ENCODE data around the gene CYP1A1. TPM values are rescaled to one million over a fixed set of nuclear protein-coding genes. Genes with fewer than 3 reads are reported as not detected.

Gene CYP1A1
- total and polyA plus RNA-seq, 2 donors: 0.09 to 0.11 TPM

DNA sequence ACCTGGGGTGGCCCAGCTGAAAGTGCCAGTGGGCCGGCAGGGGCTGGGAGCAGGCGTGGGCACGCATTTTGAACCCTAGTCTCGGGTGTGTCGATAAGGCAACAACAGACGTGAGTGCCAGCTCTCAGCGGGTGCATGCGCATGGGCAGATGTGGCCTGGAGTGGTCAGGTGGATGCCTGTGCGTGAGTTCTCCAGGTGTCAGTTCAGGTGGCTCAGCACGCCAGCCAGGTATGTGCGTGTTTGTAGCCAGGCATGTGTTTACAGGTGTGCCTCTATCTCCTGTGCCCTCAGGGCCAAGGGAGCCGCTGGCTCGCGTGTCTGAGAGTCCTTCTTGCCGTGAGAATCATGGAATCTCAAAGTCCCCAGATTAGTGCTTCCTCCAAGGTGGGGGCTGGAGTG lies 38.1 kb upstream of the CYP1A1 start:
- H3K27me3 ChIP-seq (ENCODE audit: control insufficient read depth in 2 of 2, insufficient read depth in 1 of 2, low read length in 1 of 2): peaks cover 0 to 3% of the 10 kb centered on the region in 2 donors
- H3K4me3 ChIP-seq (ENCODE audit: low read length in 2 of 2): no peak overlapping the region
- no peak for DNase-seq (ENCODE audit: low read depth in 6 of 9, low spot score in 9 of 9)
- no peaks in the 10 kb centered on the region for H3K9me3 ChIP-seq (ENCODE audit: control insufficient read depth in 2 of 2, insufficient read depth in 1 of 2, low read length in 1 of 2)
- 94% methylated on average over 15 of the region's 15 CpGs for WGBS
- no peaks in the 10 kb centered on the region for H3K36me3 ChIP-seq (ENCODE audit: control insufficient read depth in 2 of 2, insufficient read depth in 2 of 2, low read length in 1 of 2)
- H3K4me1 ChIP-seq (ENCODE audit: control insufficient read depth in 2 of 2, insufficient read depth in 2 of 2, low read length in 2 of 2): peaks cover 0 to 8% of the 10 kb centered on the region in 2 donors
- no peak overlapping the region for H3K27ac ChIP-seq (ENCODE audit: low read depth in 1 of 2, low read length in 1 of 2)

DNA sequence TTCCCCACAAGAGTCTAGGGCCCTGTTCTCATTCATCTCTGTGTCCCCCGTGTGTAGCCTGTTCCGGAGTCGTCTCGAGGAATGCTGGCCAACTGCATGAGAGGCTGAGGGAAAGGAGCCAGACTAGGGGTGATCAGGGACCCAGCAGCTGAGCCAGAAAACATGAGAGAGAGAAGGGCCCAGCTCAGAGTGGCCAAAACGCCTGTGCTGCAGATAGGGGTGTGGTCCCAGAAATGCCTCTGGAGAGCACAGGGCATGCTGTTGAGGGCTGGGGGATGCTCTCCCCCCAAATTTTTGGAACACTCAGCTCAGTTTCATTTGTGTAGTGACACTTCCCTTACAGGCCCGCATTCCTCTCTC lies 37.4 kb upstream of the CYP1A1 start:
- no peaks in the 10 kb centered on the region for H3K36me3 ChIP-seq (ENCODE audit: control insufficient read depth in 2 of 2, insufficient read depth in 2 of 2, low read length in 1 of 2)
- WGBS: 44% methylated on average over 6 of the region's 6 CpGs
- no peak for DNase-seq (ENCODE audit: low read depth in 6 of 9, low spot score in 9 of 9)
- no peak overlapping the region for H3K4me3 ChIP-seq (ENCODE audit: low read length in 2 of 2)
- no peaks in the 10 kb centered on the region for H3K9me3 ChIP-seq (ENCODE audit: control insufficient read depth in 2 of 2, insufficient read depth in 1 of 2, low read length in 1 of 2)
- no peak overlapping the region for H3K27ac ChIP-seq (ENCODE audit: low read depth in 1 of 2, low read length in 1 of 2)
- peaks cover 0 to 3% of the 10 kb centered on the region in 2 donors for H3K27me3 ChIP-seq (ENCODE audit: control insufficient read depth in 2 of 2, insufficient read depth in 1 of 2, low read length in 1 of 2)
- H3K4me1 ChIP-seq (ENCODE audit: control insufficient read depth in 2 of 2, insufficient read depth in 2 of 2, low read length in 2 of 2): peaks cover 0 to 8% of the 10 kb centered on the region in 2 donors

DNA sequence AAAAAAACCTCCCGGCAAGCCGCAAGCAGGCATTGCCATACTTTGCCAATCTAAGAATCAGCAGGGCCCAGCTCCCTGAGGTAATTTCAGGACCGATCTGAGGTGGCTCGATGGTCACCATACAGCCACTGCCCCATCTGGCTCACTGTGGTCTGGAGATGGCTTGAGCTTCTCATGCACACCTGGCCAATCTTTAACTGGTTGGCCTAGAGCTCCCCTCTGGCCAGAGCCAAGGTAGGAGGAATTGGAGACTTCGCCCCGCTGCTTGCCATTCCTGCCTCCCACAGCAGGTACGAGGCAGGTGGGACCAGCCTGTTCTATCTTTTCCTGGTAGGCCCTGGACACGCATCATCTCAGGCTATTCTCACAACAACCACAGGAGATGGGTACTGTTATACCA lies 33.4 kb upstream of the CYP1A1 start:
- Histone ChIP-seq H3K9me3 (ENCODE audit: control insufficient read depth in 2 of 2, insufficient read depth in 1 of 2, low read length in 1 of 2) (no peaks in the 10 kb centered on the region), H3K27me3 (ENCODE audit: control insufficient read depth in 2 of 2, insufficient read depth in 1 of 2, low read length in 1 of 2) (peaks cover 0 to 4% of the 10 kb centered on the region in 2 donors), H3K27ac (ENCODE audit: low read depth in 1 of 2, low read length in 1 of 2) (no peak overlapping the region), H3K4me3 (ENCODE audit: low read length in 2 of 2) (no peak overlapping the region), H3K4me1 (ENCODE audit: control insufficient read depth in 2 of 2, insufficient read depth in 2 of 2, low read length in 2 of 2) (peaks cover 0 to 8% of the 10 kb centered on the region in 2 donors), H3K36me3 (ENCODE audit: control insufficient read depth in 2 of 2, insufficient read depth in 2 of 2, low read length in 1 of 2) (no peaks in the 10 kb centered on the region)
- WGBS: 98% methylated on average over 8 of the region's 8 CpGs
- DNase-seq (ENCODE audit: low read depth in 6 of 9, low spot score in 9 of 9): no peak

DNA sequence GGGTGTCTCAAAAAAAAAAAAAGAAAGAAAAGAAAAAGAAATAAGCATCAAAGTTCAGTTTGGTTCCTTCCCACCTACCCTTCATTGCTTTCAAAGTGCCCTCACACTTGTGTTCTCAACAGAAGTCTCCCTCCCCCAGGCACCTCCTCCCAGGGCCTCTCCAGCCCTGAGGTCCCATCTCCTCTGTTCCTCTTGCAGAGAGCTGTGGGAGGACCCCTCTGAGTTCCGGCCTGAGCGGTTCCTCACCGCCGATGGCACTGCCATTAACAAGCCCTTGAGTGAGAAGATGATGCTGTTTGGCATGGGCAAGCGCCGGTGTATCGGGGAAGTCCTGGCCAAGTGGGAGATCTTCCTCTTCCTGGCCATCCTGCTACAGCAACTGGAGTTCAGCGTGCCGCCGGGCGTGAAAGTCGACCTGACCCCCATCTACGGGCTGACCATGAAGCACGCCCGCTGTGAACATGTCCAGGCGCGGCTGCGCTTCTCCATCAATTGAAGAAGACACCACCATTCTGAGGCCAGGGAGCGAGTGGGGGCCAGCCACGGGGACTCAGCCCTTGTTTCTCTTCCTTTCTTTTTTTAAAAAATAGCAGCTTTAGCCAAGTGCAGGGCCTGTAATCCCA lies 29.4 kb upstream of the CYP1A1 start:
- H3K27ac ChIP-seq (ENCODE audit: low read depth in 1 of 2, low read length in 1 of 2): no peak overlapping the region
- 92% methylated on average over 20 of the region's 20 CpGs for WGBS
- DNase-seq (ENCODE audit: low read depth in 6 of 9, low spot score in 9 of 9): no peak

DNA sequence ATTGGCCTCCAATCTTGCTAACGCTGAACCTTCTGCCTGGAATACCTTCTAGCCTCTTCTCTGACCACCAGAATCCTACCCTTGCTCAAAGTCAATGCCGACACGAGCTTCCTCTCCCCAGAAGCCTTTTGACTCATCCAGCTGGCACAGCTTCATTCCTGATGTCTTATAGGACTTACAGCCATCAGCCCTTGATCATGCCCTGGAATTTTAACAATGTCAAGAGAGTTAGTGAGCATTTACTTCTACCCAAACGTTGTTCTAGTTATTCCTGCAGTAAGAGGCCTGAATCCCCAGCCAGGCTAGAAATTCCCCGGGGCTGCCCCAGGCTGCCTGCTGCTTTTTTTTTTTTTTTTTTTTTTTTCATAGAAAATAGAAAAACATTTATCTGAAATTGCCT lies 27.2 kb upstream of the CYP1A1 start:
- WGBS: 90% methylated on average over 5 of the region's 5 CpGs
- peaks cover 0 to 4% of the 10 kb centered on the region in 2 donors for H3K27me3 ChIP-seq (ENCODE audit: control insufficient read depth in 2 of 2, insufficient read depth in 1 of 2, low read length in 1 of 2)
- no peak overlapping the region for H3K4me3 ChIP-seq (ENCODE audit: low read length in 2 of 2)
- H3K4me1 ChIP-seq (ENCODE audit: control insufficient read depth in 2 of 2, insufficient read depth in 2 of 2, low read length in 2 of 2): no peaks in the 10 kb centered on the region
- H3K36me3 ChIP-seq (ENCODE audit: control insufficient read depth in 2 of 2, insufficient read depth in 2 of 2, low read length in 1 of 2): no peaks in the 10 kb centered on the region
- H3K9me3 ChIP-seq (ENCODE audit: control insufficient read depth in 2 of 2, insufficient read depth in 1 of 2, low read length in 1 of 2): no peaks in the 10 kb centered on the region
- H3K27ac ChIP-seq (ENCODE audit: low read depth in 1 of 2, low read length in 1 of 2): no peak overlapping the region
- DNase-seq (ENCODE audit: low read depth in 6 of 9, low spot score in 9 of 9): no peak

More for the DNA sequence above, 29.4 kb upstream of the CYP1A1 start:
- H3K4me1 ChIP-seq (ENCODE audit: control insufficient read depth in 2 of 2, insufficient read depth in 2 of 2, low read length in 2 of 2): no peaks in the 10 kb centered on the region
- peaks cover 0 to 4% of the 10 kb centered on the region in 2 donors for H3K27me3 ChIP-seq (ENCODE audit: control insufficient read depth in 2 of 2, insufficient read depth in 1 of 2, low read length in 1 of 2)
- no peaks in the 10 kb centered on the region for H3K9me3 ChIP-seq (ENCODE audit: control insufficient read depth in 2 of 2, insufficient read depth in 1 of 2, low read length in 1 of 2)
- H3K36me3 ChIP-seq (ENCODE audit: control insufficient read depth in 2 of 2, insufficient read depth in 2 of 2, low read length in 1 of 2): no peaks in the 10 kb centered on the region
- H3K4me3 ChIP-seq (ENCODE audit: low read length in 2 of 2): no peak overlapping the region

DNA sequence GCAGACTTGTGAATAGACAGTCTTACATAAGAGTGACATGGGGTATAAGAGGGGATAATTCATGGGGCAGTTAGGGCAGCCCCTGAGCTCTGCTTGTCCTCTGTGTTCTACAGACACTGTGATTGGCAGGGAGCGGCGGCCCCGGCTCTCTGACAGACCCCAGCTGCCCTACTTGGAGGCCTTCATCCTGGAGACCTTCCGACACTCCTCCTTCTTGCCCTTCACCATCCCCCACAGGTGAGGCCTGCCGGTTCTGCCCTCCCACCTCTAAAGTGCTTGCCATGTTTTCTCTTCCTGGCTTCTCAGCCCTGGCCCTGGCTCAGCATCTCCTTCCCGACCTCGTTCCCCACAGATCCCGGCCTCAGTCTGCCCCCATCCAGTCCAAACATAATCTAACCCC lies 26.7 kb upstream of the CYP1A1 start:
- H3K4me3 ChIP-seq (ENCODE audit: low read length in 2 of 2): no peak overlapping the region
- no peak for DNase-seq (ENCODE audit: low read depth in 6 of 9, low spot score in 9 of 9)
- 93% methylated on average over 8 of the region's 8 CpGs for WGBS
- H3K36me3 ChIP-seq (ENCODE audit: control insufficient read depth in 2 of 2, insufficient read depth in 2 of 2, low read length in 1 of 2): no peaks in the 10 kb centered on the region
- no peaks in the 10 kb centered on the region for H3K9me3 ChIP-seq (ENCODE audit: control insufficient read depth in 2 of 2, insufficient read depth in 1 of 2, low read length in 1 of 2)
- H3K27me3 ChIP-seq (ENCODE audit: control insufficient read depth in 2 of 2, insufficient read depth in 1 of 2, low read length in 1 of 2): peaks cover 0 to 4% of the 10 kb centered on the region in 2 donors
- no peaks in the 10 kb centered on the region for H3K4me1 ChIP-seq (ENCODE audit: control insufficient read depth in 2 of 2, insufficient read depth in 2 of 2, low read length in 2 of 2)
- H3K27ac ChIP-seq (ENCODE audit: low read depth in 1 of 2, low read length in 1 of 2): no peak overlapping the region

DNA sequence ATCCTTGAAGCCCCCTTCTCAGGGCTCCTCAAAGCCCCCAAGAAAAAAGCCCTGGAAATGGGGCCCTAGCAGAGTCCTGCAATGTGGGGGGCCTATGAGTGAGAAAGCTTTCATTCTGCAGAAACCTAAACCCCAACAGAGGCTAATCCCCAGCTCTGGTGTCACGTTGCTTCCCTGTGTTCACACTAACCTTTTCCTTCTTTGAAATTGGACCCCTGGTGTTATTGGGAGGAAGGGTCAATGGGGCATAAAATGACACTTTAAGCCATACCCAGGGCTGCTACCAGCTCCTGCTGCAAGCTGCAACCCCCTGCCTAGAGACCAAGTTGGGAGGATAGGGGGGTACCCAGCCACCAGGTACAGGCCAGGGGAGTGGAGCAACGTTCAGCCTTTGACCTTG lies 25.4 kb upstream of the CYP1A1 start:
- H3K4me1 ChIP-seq (ENCODE audit: control insufficient read depth in 2 of 2, insufficient read depth in 2 of 2, low read length in 2 of 2): no peaks in the 10 kb centered on the region
- WGBS: 64% methylated on average over 2 of the region's 2 CpGs
- H3K27me3 ChIP-seq (ENCODE audit: control insufficient read depth in 2 of 2, insufficient read depth in 1 of 2, low read length in 1 of 2): peaks cover 0 to 4% of the 10 kb centered on the region in 2 donors
- H3K36me3 ChIP-seq (ENCODE audit: control insufficient read depth in 2 of 2, insufficient read depth in 2 of 2, low read length in 1 of 2): no peaks in the 10 kb centered on the region
- H3K9me3 ChIP-seq (ENCODE audit: control insufficient read depth in 2 of 2, insufficient read depth in 1 of 2, low read length in 1 of 2): no peaks in the 10 kb centered on the region
- no peak overlapping the region for H3K27ac ChIP-seq (ENCODE audit: low read depth in 1 of 2, low read length in 1 of 2)
- DNase-seq (ENCODE audit: low read depth in 6 of 9, low spot score in 9 of 9): no peak
- no peak overlapping the region for H3K4me3 ChIP-seq (ENCODE audit: low read length in 2 of 2)

DNA sequence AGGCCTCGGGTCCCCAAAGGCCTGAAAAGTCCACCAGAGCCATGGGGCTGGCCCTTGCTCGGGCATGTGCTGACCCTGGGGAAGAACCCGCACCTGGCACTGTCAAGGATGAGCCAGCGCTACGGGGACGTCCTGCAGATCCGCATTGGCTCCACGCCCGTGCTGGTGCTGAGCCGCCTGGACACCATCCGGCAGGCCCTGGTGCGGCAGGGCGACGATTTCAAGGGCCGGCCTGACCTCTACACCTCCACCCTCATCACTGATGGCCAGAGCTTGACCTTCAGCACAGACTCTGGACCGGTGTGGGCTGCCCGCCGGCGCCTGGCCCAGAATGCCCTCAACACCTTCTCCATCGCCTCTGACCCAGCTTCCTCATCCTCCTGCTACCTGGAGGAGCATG lies 24.5 kb upstream of the CYP1A1 start:
- Histone ChIP-seq H3K36me3 (ENCODE audit: control insufficient read depth in 2 of 2, insufficient read depth in 2 of 2, low read length in 1 of 2) (no peaks in the 10 kb centered on the region), H3K4me1 (ENCODE audit: control insufficient read depth in 2 of 2, insufficient read depth in 2 of 2, low read length in 2 of 2) (no peaks in the 10 kb centered on the region), H3K4me3 (ENCODE audit: low read length in 2 of 2) (no peak overlapping the region), H3K27ac (ENCODE audit: low read depth in 1 of 2, low read length in 1 of 2) (no peak overlapping the region), H3K9me3 (ENCODE audit: control insufficient read depth in 2 of 2, insufficient read depth in 1 of 2, low read length in 1 of 2) (no peaks in the 10 kb centered on the region), H3K27me3 (ENCODE audit: control insufficient read depth in 2 of 2, insufficient read depth in 1 of 2, low read length in 1 of 2) (peaks cover 0 to 3% of the 10 kb centered on the region in 2 donors)
- DNase-seq (ENCODE audit: low read depth in 6 of 9, low spot score in 9 of 9): no peak
- WGBS: 96% methylated on average over 20 of the region's 20 CpGs

DNA sequence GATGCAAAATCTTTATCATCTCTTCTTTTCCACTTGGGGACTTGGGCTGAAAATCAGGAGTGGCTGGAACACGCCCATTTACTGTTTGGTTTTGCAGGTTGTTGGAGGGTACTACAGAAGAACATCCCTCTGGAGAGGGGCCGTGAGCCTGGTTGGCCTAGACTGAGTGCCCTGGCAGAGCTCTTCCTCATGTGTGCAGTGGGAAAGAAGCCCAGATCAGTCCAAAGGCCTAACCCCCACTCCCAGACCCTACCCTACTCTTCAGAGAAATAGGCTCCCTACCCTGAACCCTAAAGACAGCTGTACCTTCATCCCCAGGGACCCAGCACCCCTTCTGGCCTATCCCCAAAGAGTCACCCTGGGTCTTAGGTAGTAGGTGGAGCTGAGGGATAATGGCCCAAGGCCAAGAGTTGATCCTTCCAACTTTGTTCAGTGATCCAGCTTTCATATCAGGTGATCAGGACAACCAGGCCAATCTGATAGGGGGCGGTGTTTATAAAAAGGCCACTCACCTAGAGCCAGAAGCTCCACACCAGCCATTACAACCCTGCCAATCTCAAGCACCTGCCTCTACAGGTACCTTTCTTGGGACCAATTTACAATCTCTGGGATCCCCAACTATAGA lies 23.1 kb upstream of the CYP1A1 start, which contains the start of gene CYP1A2:
CYP1A2 (plus strand) TSS at position 524 of the 625 bp plus-strand sequence. CDS start 894 bp downstream, outside the sequence.
- Histone ChIP-seq H3K4me3 (ENCODE audit: low read length in 2 of 2) (no peak within 1 kb of the TSS), H3K36me3 (ENCODE audit: control insufficient read depth in 2 of 2, insufficient read depth in 2 of 2, low read length in 1 of 2) (no peaks in the 10 kb centered on the region), H3K4me1 (ENCODE audit: control insufficient read depth in 2 of 2, insufficient read depth in 2 of 2, low read length in 2 of 2) (no peaks in the 10 kb centered on the region), H3K27me3 (ENCODE audit: control insufficient read depth in 2 of 2, insufficient read depth in 1 of 2, low read length in 1 of 2) (no peaks in the 10 kb centered on the region), H3K9me3 (ENCODE audit: control insufficient read depth in 2 of 2, insufficient read depth in 1 of 2, low read length in 1 of 2) (no peaks in the 10 kb centered on the region), H3K27ac (ENCODE audit: low read depth in 1 of 2, low read length in 1 of 2) (no peak within 1 kb of the TSS)
- no peak for DNase-seq (ENCODE audit: low read depth in 6 of 9, low spot score in 9 of 9)
- 97% methylated on average over 3 of the region's 3 CpGs for WGBS

All from thymus (tissue), 11 donors.